GM18873 (cell line): ENCODE data around the gene CER1.

Experiments used
- ATAC-seq: cut with Tn5 transposase; IDR thresholded peaks from one replicate; pipeline ENCODE4 v1.9.1; 2021; ENCODE audit warnings: mild to moderate bottlenecking, moderate library complexity, moderate number of reproducible peaks; ENCODE audit not compliant: unreplicated experiment, low FRiP score

The CER1 gene

GRCh38 chr9:14670718-14671117 is 51.8 kb downstream of the CER1 start:
- no peak for ATAC-seq
